H1 (cell line): ENCODE data around the gene CDH18. TPM values are rescaled to one million over a fixed set of nuclear protein-coding genes. Genes with fewer than 3 reads are reported as not detected.

Source experiments
- BACH1 ChIP-seq: IDR thresholded peaks from 2 replicates; pipeline ENCODE4 v1.6.1; 2012; ENCODE audit warnings: low read length, improper control_type of control experiment
- KDM4A ChIP-seq: IDR thresholded peaks from one replicate; pipeline ENCODE4 v1.7.1; 2012; ENCODE audit warnings: low read depth, mild to moderate bottlenecking, moderate library complexity, low read length, inconsistent platforms; ENCODE audit not compliant: severe bottlenecking
- NANOG ChIP-seq: IDR thresholded peaks from 2 replicates; pipeline ENCODE4 v1.6.1; 2011; ENCODE audit warnings: low read length, low read depth, mild to moderate bottlenecking, inconsistent platforms; ENCODE audit not compliant: insufficient read depth, poor library complexity, severe bottlenecking
- RAD21 ChIP-seq, 2 experiments: IDR thresholded peaks in 1 of 2; conservative IDR thresholded peaks in 1 of 2; 2 replicates each; pipeline ENCODE4 v1.6.1; 2011; ENCODE audit warnings: low read depth in 2 of 2, low read length in 2 of 2, improper control_type of control experiment in 1 of 2, inconsistent platforms in 1 of 2, mild to moderate bottlenecking in 1 of 2, moderate library complexity in 1 of 2
- SP1 ChIP-seq: IDR thresholded peaks from 2 replicates; pipeline ENCODE4 v1.6.1; 2011; ENCODE audit warnings: low read depth, low read length
- TCF12 ChIP-seq: IDR thresholded peaks from 2 replicates; pipeline ENCODE4 v1.6.1; 2011; ENCODE audit warnings: low read depth, mild to moderate bottlenecking, low read length
- USF2 ChIP-seq: IDR thresholded peaks from 2 replicates; pipeline ENCODE4 v1.6.1; 2011; ENCODE audit warnings: low read length, improper control_type of control experiment
- ZNF274 ChIP-seq: IDR thresholded peaks from 2 replicates; pipeline ENCODE4 v1.7.0; 2012; ENCODE audit warnings: low read length, borderline replicate concordance; ENCODE audit errors: extremely low read depth
- polyA plus RNA-seq, 7 experiments: library from polyadenylated mRNA; depleted of rRNA in 3 of 7; stranded (reverse) in 5 of 7; unstranded in 2 of 7; fragments of >200 nt in 5 of 7; fragments of 200-250 nt in 2 of 7; gene quantifications; 1 replicate in 5 of 7; 2 replicates in 1 of 7; 4 replicates in 1 of 7; pipeline versions ENCODE4 v1.2.1 to v1.2.3, GENCODE V29; 2011 to 2013; ENCODE audit warnings: missing spikeins in 2 of 7, mixed read lengths in 2 of 7
- total RNA-seq: library from RNA; stranded (reverse); fragmentation: NEBNext Ultra II Directional; extraction: Animal tissue kit (Norgen Biotek cat#: 25700); gene quantifications from 2 replicates; pipeline ENCODE4 v1.2.1, GENCODE V29; 2021
- TF ChIP-seq, protein P1 (sequence below): fragments of 300-600 bp; sonication (generic); IDR thresholded peaks from 2 replicates; pipeline ENCODE4 v1.7.1; 2012; ENCODE audit warnings: low read length, moderate library complexity, mild to moderate bottlenecking, inconsistent platforms; ENCODE audit not compliant: insufficient replicate concordance

Gene CDH18
- total and polyA plus RNA-seq, 2 of the 8 experiments (the other 6 are each of a cell fraction or from before 2014, with no cell fraction given) = 0.30 to 0.32 TPM

DNA sequence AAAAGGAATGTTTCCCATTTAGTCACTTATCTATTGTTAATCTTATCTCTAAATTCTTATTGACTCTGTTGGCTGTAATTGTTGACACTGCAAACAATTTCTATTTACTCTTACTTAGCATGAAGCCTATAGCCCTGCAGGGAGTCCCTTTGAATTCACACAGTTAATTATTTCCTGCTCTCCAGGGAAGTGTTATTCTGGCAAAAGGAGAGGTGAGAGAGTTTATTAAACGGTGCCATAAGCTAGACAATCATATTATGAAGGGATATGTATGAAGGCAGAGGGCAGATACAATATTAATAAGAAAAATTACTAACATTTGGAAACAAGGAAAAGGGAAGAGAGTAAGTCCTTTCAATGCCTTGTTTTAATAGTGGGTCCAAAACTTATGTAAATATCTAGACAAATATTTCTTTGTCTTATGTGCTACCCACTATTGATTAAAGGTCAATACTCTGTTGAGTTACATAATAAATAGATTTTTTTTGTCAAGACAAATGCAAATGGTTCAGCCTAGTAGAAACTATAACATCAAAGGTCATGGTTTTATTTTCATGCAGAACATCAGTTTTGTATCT lies 107.1 kb downstream of the CDH18 start (continued):
- TF ChIP-seq USF2 (no peak), SP1 (0 out of 2 replicates have a peak, but pooled peaks have one; percentile 39), BACH1 (no peak), ZNF274 (no peak), TCF12 (0 out of 2 replicates have a peak, but pooled peaks have one; percentile 13), RAD21 (IDR thresholded peaks at IDR 0.05 in 1 of 2, conservative IDR thresholded peaks at IDR 0.05 in 1 of 2; ENCODE audit: low read depth in 2 of 2, low read length in 2 of 2) (no peak), KDM4A (no peak), NANOG (peak; percentile 58)
- TF ChIP-seq, protein P1, sequence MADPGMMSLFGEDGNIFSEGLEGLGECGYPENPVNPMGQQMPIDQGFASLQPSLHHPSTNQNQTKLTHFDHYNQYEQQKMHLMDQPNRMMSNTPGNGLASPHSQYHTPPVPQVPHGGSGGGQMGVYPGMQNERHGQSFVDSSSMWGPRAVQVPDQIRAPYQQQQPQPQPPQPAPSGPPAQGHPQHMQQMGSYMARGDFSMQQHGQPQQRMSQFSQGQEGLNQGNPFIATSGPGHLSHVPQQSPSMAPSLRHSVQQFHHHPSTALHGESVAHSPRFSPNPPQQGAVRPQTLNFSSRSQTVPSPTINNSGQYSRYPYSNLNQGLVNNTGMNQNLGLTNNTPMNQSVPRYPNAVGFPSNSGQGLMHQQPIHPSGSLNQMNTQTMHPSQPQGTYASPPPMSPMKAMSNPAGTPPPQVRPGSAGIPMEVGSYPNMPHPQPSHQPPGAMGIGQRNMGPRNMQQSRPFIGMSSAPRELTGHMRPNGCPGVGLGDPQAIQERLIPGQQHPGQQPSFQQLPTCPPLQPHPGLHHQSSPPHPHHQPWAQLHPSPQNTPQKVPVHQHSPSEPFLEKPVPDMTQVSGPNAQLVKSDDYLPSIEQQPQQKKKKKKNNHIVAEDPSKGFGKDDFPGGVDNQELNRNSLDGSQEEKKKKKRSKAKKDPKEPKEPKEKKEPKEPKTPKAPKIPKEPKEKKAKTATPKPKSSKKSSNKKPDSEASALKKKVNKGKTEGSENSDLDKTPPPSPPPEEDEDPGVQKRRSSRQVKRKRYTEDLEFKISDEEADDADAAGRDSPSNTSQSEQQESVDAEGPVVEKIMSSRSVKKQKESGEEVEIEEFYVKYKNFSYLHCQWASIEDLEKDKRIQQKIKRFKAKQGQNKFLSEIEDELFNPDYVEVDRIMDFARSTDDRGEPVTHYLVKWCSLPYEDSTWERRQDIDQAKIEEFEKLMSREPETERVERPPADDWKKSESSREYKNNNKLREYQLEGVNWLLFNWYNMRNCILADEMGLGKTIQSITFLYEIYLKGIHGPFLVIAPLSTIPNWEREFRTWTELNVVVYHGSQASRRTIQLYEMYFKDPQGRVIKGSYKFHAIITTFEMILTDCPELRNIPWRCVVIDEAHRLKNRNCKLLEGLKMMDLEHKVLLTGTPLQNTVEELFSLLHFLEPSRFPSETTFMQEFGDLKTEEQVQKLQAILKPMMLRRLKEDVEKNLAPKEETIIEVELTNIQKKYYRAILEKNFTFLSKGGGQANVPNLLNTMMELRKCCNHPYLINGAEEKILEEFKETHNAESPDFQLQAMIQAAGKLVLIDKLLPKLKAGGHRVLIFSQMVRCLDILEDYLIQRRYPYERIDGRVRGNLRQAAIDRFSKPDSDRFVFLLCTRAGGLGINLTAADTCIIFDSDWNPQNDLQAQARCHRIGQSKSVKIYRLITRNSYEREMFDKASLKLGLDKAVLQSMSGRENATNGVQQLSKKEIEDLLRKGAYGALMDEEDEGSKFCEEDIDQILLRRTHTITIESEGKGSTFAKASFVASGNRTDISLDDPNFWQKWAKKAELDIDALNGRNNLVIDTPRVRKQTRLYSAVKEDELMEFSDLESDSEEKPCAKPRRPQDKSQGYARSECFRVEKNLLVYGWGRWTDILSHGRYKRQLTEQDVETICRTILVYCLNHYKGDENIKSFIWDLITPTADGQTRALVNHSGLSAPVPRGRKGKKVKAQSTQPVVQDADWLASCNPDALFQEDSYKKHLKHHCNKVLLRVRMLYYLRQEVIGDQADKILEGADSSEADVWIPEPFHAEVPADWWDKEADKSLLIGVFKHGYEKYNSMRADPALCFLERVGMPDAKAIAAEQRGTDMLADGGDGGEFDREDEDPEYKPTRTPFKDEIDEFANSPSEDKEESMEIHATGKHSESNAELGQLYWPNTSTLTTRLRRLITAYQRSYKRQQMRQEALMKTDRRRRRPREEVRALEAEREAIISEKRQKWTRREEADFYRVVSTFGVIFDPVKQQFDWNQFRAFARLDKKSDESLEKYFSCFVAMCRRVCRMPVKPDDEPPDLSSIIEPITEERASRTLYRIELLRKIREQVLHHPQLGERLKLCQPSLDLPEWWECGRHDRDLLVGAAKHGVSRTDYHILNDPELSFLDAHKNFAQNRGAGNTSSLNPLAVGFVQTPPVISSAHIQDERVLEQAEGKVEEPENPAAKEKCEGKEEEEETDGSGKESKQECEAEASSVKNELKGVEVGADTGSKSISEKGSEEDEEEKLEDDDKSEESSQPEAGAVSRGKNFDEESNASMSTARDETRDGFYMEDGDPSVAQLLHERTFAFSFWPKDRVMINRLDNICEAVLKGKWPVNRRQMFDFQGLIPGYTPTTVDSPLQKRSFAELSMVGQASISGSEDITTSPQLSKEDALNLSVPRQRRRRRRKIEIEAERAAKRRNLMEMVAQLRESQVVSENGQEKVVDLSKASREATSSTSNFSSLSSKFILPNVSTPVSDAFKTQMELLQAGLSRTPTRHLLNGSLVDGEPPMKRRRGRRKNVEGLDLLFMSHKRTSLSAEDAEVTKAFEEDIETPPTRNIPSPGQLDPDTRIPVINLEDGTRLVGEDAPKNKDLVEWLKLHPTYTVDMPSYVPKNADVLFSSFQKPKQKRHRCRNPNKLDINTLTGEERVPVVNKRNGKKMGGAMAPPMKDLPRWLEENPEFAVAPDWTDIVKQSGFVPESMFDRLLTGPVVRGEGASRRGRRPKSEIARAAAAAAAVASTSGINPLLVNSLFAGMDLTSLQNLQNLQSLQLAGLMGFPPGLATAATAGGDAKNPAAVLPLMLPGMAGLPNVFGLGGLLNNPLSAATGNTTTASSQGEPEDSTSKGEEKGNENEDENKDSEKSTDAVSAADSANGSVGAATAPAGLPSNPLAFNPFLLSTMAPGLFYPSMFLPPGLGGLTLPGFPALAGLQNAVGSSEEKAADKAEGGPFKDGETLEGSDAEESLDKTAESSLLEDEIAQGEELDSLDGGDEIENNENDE = peak; percentile 97
